LNCaP clone FGC (cell line): ENCODE data around the gene SEC61G.

ENCODE experiments used
- DNase-seq: peaks from one replicate; pipeline ENCODE4 v3.0.0-alpha.2; 2011; ENCODE audit warnings: low read depth
- H3K4me3 ChIP-seq: 2 replicates; pipeline ENCODE4 v1.5.1; 2011; ENCODE audit warnings: mild to moderate bottlenecking, low read depth, low read length, control low read depth
- TF ChIP-seq, protein P1 (sequence below): IDR thresholded peaks from 2 replicates; pipeline ENCODE4 v1.5.1; 2012; ENCODE audit warnings: mild to moderate bottlenecking; ENCODE audit not compliant: control insufficient read depth, insufficient read depth; ENCODE audit errors: extremely low read depth

SEC61G gene

DNA sequence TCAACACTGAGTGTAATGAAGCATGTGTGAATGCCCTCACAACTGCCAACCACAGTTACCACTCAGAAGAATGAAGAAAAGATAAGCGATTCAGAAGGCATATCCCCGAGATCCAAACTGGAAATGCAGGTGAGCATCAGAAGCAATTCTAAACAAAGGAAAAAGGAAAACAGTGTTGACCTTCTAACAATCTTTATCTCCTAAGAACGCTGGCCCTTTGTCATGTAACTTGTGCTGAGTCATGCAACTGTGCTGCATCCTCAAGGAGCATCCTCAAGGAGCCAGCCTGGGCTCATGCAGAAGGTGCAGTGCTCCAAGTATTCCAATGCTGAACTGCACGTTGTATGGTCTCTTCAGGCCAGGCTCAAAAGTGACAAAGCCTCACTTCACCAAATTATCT, 30.6 kb downstream of the SEC61G start:
- no peak for DNase-seq
- TF ChIP-seq, protein P1, sequence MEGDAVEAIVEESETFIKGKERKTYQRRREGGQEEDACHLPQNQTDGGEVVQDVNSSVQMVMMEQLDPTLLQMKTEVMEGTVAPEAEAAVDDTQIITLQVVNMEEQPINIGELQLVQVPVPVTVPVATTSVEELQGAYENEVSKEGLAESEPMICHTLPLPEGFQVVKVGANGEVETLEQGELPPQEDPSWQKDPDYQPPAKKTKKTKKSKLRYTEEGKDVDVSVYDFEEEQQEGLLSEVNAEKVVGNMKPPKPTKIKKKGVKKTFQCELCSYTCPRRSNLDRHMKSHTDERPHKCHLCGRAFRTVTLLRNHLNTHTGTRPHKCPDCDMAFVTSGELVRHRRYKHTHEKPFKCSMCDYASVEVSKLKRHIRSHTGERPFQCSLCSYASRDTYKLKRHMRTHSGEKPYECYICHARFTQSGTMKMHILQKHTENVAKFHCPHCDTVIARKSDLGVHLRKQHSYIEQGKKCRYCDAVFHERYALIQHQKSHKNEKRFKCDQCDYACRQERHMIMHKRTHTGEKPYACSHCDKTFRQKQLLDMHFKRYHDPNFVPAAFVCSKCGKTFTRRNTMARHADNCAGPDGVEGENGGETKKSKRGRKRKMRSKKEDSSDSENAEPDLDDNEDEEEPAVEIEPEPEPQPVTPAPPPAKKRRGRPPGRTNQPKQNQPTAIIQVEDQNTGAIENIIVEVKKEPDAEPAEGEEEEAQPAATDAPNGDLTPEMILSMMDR = no peak
- H3K4me3 ChIP-seq = no peak overlapping the region

DNA sequence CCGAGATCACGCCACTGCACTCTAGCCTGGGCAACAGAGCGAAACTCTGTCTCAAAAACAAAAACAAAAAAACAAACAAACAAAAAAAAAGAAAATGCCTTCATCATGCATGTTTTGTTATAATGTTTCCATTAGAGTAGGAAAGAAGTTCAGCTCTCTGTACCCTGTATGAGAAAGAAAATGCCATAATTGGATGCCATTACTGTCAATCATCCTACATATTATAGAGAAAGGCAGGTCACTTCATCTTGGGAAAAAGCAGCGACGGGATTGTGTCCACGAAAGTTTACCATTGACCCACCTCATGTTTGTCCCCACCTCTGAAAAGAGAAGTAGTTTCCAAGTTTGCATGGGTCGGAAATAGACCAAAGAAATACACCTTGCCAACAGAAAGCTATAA, 33.8 kb downstream of the SEC61G start:
- peak; percentile 2 for DNase-seq
- TF ChIP-seq, protein P1 = no peak
- no peak overlapping the region for H3K4me3 ChIP-seq

DNA sequence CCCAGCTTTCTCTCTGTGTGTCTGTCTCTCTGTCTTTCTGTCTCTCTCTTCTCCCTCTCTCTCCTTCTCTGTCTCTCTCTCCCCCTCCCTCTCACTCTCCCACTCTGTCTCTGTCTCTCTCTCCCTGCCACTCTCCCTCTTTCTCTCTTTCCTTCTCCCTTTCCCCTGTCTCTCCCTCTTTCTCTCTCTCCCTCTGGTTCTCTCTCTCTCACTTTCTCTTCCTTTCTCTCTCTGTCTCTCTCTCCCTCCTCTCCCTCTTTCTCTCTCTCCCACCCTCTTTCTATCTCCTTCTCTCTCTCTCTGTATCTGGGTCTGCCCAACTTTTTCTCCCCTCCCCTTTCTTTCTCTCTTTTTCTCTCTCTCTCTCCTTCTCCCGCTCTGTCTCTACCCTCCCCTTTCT, 36.5 kb downstream of the SEC61G start:
- no peak for DNase-seq
- TF ChIP-seq, protein P1 = no peak

DNA sequence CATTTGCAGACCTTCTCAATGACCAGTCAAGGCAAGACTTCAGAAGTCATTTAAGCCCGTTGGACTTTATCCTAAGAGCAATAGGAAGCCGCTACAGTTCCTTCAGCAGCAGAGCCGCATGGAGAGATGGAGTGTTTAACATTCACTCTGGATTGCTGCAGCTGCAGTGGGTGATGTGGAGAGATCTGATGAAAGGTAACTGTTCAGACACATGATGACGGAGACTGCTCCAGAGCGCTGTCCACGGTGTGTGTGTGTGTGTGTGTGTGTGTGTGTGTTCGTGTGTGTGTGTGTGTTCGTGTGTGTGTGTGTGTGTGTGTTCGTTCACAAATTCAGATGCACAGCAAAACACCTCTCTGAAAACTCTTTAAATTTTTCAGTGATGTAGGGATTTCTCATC, 37.0 kb downstream of the SEC61G start:
- no peak for DNase-seq
- H3K4me3 ChIP-seq = no peak overlapping the region
- TF ChIP-seq, protein P1 = no peak

More for the DNA sequence above, 36.5 kb downstream of the SEC61G start:
- no peak overlapping the region for H3K4me3 ChIP-seq

DNA sequence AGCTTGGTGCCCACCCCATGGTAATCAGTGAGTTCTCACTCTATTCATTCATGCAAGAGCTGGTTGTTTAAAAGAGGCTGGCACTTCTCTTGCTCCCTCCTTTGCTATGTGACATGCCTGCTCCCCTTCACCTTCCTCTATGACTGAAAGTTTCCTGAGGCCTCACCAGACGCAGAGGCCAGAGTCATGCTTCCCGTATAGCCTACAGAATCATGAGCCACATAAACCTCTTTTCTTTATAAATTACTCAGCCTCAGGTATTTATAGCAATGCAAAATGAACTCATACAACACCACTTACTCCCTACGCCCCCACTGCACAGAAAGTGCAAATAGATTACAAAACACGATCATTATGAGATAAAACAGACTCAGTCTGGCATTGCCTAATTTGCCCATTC, 39.0 kb downstream of the SEC61G start:
- no peak overlapping the region for H3K4me3 ChIP-seq
- TF ChIP-seq, protein P1 = no peak
- DNase-seq = no peak

DNA sequence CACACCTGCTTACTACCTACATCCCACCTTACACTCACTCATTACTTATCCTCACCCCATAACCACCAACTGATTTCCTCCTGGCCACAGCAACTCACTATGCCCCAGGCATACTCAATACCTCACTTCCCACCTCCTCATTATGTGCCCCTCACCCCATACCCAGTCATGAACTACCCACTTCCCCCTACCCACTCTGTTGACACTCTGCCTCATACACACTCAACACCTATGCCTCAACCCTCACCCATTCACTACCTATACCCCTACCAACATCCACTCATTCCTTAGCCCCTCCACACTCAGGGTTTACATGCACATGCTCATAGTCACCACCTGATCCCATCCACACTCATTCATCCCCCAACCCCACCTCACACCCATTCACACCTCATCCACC, 39.6 kb downstream of the SEC61G start:
- no peak overlapping the region for H3K4me3 ChIP-seq
- TF ChIP-seq, protein P1 = no peak

DNA sequence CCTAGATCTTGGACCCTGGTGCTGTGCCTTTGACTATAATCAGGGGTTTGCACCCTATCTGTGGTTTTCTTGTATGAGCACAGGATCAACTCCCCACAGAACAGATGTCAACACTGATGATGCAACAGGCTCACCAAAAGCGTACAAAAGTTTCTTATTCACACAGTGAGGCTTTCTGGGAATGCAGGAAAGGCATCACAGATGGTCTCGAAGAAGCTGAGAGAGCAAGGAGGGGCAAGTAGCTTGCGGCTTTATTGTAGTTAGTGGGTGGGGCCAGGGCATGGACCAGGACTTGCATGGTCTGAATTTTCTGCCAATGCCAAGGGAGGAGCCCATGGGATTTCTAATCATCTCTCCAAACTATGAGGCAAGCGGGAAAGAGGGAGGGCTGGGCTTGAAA, 46.2 kb downstream of the SEC61G start:
- TF ChIP-seq, protein P1 = no peak
- no peak overlapping the region for H3K4me3 ChIP-seq
- DNase-seq = no peak

More for the DNA sequence above, 39.6 kb downstream of the SEC61G start:
- DNase-seq = no peak
